Measurements from ENCODE around the gene LMO1. TPM values are rescaled to one million over a fixed set of nuclear protein-coding genes. Genes with fewer than 3 reads are reported as not detected.
A peak's percentile ranks its signal among the peaks of the same experiment; 100 is the strongest.

The LMO1 gene
- polyA plus RNA-seq, 1 of the 3 experiments (the other 2 are of a cell fraction), result 0.12 TPM

DNA sequence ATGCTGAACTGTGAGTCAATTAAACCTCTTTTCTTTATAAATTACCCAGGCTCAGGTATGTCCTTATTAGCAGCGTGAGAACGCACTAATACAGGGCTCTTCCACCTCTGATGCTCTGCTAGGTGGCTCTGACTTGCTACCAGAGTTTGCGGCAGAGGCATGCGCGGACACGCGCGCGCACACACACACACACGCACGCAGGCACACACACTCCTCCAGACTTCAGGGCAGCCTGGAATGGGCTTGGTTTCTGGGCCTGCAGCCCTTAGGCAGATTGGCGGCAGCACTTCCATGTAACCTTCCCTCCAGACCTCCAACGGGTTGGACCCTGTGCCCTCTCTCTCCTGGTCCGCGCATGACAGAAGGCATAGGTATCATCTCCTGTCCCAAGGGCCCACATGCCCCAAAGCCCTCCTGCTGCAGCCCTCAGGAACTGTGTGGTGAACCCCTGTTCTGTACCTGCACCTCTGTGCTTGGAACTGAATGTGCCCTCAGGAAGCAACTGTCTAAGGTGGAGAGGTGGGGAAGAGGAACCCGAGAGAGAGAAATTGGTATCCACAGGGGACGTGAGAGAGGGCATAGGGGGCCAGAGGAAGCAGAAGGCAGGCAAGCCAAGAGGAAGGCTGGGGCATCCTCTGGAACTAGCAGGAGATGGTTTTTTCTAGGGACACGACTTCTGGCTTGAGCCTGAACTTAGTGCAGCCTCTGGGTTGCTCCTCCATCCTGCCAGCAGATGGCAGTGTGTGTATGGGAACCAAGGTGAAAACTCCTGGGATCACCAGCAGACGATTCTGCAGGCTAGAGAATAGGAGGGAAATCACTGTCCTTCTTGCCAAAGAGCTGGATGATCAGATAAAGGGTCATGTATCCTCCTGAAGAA is 71.4 kb downstream of the LMO1 start:
- no peak overlapping the region for H2AFZ ChIP-seq (ENCODE audit: low read depth)
- CTCF ChIA-PET, result interaction anchor here (0.6 to 6.3 kb wide), 53 partner anchors 11 to 767 kb away, joined by 3 to 61 read pairs (median 5); partner anchors contain the start of genes LMO1 and RIC3
- peaks cover 0 to 12% of the 10 kb centered on the region in 2 experiments; a peak in 1 of 4 replicates for H3K4me1 ChIP-seq (ENCODE audit: control insufficient read depth in 1 of 2, insufficient read depth in 2 of 2, low read depth in 1 of 2, low read length in 1 of 2)
- DNase-seq, result peak; percentile 91
- no peaks in the 10 kb centered on the region for H3K9me3 ChIP-seq
- no peaks in the 10 kb centered on the region; the same call in 1 of the 2 replicates for H3K27me3 ChIP-seq (ENCODE audit: insufficient read depth)
- TF ChIP-seq, protein P1, sequence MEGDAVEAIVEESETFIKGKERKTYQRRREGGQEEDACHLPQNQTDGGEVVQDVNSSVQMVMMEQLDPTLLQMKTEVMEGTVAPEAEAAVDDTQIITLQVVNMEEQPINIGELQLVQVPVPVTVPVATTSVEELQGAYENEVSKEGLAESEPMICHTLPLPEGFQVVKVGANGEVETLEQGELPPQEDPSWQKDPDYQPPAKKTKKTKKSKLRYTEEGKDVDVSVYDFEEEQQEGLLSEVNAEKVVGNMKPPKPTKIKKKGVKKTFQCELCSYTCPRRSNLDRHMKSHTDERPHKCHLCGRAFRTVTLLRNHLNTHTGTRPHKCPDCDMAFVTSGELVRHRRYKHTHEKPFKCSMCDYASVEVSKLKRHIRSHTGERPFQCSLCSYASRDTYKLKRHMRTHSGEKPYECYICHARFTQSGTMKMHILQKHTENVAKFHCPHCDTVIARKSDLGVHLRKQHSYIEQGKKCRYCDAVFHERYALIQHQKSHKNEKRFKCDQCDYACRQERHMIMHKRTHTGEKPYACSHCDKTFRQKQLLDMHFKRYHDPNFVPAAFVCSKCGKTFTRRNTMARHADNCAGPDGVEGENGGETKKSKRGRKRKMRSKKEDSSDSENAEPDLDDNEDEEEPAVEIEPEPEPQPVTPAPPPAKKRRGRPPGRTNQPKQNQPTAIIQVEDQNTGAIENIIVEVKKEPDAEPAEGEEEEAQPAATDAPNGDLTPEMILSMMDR (IDR thresholded peaks at IDR 0.05), result peak; percentile 81
- TF ChIP-seq SMC3 (IDR thresholded peaks at IDR 0.05; ENCODE audit: low read depth, low read length) (peak; percentile 92), RAD21 (IDR thresholded peaks at IDR 0.05; ENCODE audit: low read length) (peak; percentile 97), CHD2 (IDR thresholded peaks at IDR 0.05; ENCODE audit: low read length, partially characterized antibody) (peak; percentile 25), SIN3A (IDR thresholded peaks at IDR 0.05; ENCODE audit: borderline replicate concordance, low read depth, low read length) (no peak), FOXJ3 (CRISPR knock-in tag; IDR thresholded peaks at IDR 0.05) (no peak), GATA2 (CRISPR knock-in tag; IDR thresholded peaks at IDR 0.05) (no peak; the same call in 1 of the 2 replicates)
- H3K79me2 ChIP-seq (ENCODE audit: insufficient read depth), result no peaks in the 10 kb centered on the region
- WGBS (ENCODE audit: low lambda C conversion rate), result 67% methylated on average over 19 of the region's 19 CpGs
- H3K36me3 ChIP-seq (replicated peaks in 1 of 2; ENCODE audit: control insufficient read depth in 1 of 2, insufficient read depth in 2 of 2, low read length in 1 of 2), result no peaks in the 10 kb centered on the region
- no peaks in the 10 kb centered on the region for H3K9me2 ChIP-seq
- no peak overlapping the region for H3K9ac ChIP-seq
- no peak overlapping the region for H3K4me2 ChIP-seq
- no peaks in the 10 kb centered on the region for H3F3A ChIP-seq (replicated peaks; ENCODE audit: insufficient read depth)
- H4K20me1 ChIP-seq (ENCODE audit: insufficient read depth), result no peaks in the 10 kb centered on the region
- H3K27ac ChIP-seq (ENCODE audit: low read depth in 2 of 2, low read length in 1 of 2), result no peak overlapping the region
- H3K4me3 ChIP-seq (ENCODE audit: low read depth in 2 of 2, low read length in 1 of 2), result peak overlapping the region in 1 of 2 experiments; percentile 9; a peak in 1 of 4 replicates
- POLR2A ChIA-PET, result interaction anchor here (1.1 to 1.9 kb wide), 4 partner anchors 13 to 374 kb away, joined by 3 to 8 read pairs (median 4); partner anchors contain the start of gene LMO1

DNA sequence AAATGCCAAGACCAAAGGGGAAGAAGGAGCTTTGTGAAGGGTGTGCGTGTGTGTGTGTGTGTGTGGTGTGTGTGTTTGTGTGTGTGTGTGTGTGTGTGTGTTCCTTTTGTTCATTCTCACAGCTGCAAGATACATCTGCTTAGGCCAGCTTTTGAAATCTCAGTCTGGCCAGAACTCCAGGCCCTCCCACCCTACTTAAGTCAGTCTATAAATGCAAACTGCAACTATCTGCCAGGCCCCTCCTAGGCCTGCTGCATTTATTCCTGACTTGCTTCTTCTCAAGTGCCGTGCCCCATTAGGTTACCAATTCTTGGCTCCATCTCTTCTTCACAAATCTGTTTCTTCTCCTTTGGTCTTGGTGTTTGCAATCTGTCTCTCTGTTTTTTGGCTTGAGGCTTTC is 73.2 kb downstream of the LMO1 start:
- Histone ChIP-seq H2AFZ (ENCODE audit: low read depth) (no peak overlapping the region), H3K9me3 (no peaks in the 10 kb centered on the region), H3K9me2 (no peaks in the 10 kb centered on the region), H3K4me2 (no peak overlapping the region), H3K27ac (ENCODE audit: low read depth in 2 of 2, low read length in 1 of 2) (no peak overlapping the region), H3K4me1 (ENCODE audit: control insufficient read depth in 1 of 2, insufficient read depth in 2 of 2, low read depth in 1 of 2, low read length in 1 of 2) (peaks cover 0 to 12% of the 10 kb centered on the region in 2 experiments; a peak in 1 of 4 replicates), H3F3A (replicated peaks; ENCODE audit: insufficient read depth) (no peaks in the 10 kb centered on the region), H3K4me3 (ENCODE audit: low read depth in 2 of 2, low read length in 1 of 2) (no peak overlapping the region), H3K27me3 (ENCODE audit: insufficient read depth) (no peaks in the 10 kb centered on the region), H3K79me2 (ENCODE audit: insufficient read depth) (no peaks in the 10 kb centered on the region), H3K9ac (no peak overlapping the region), H3K36me3 (replicated peaks in 1 of 2; ENCODE audit: control insufficient read depth in 1 of 2, insufficient read depth in 2 of 2, low read length in 1 of 2) (no peaks in the 10 kb centered on the region), H4K20me1 (ENCODE audit: insufficient read depth) (no peaks in the 10 kb centered on the region)
- TF ChIP-seq RXRA (IDR thresholded peaks at IDR 0.05; ENCODE audit: borderline replicate concordance, low read depth) (no peak), TEAD4 (IDR thresholded peaks at IDR 0.05; ENCODE audit: borderline replicate concordance, insufficient read depth) (no peak), NFIC (IDR thresholded peaks at IDR 0.05; ENCODE audit: borderline replicate concordance) (no peak), SMC3 (IDR thresholded peaks at IDR 0.05; ENCODE audit: low read depth, low read length) (no peak), RAD21 (IDR thresholded peaks at IDR 0.05; ENCODE audit: low read length) (no peak), EP300 (IDR thresholded peaks at IDR 0.05; ENCODE audit: borderline replicate concordance in 1 of 2, low read depth in 1 of 2, low read length in 1 of 2) (no peak), TAF1 (IDR thresholded peaks at IDR 0.05; ENCODE audit: borderline replicate concordance, low read depth, low read length) (no peak), ELF1 (IDR thresholded peaks at IDR 0.05) (no peak), FOSL2 (IDR thresholded peaks at IDR 0.05; ENCODE audit: borderline replicate concordance, low read depth) (no peak)
- TF ChIP-seq, protein P2, sequence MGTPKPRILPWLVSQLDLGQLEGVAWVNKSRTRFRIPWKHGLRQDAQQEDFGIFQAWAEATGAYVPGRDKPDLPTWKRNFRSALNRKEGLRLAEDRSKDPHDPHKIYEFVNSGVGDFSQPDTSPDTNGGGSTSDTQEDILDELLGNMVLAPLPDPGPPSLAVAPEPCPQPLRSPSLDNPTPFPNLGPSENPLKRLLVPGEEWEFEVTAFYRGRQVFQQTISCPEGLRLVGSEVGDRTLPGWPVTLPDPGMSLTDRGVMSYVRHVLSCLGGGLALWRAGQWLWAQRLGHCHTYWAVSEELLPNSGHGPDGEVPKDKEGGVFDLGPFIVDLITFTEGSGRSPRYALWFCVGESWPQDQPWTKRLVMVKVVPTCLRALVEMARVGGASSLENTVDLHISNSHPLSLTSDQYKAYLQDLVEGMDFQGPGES (IDR thresholded peaks at IDR 0.05; ENCODE audit: low read depth, low read length), result no peak
- POLR2A ChIA-PET, result no interaction called here
- CTCF ChIA-PET, result interaction anchor here (1.0 to 2.4 kb wide), 10 partner anchors 13 to 377 kb away, joined by 3 to 19 read pairs (median 4); partner anchors contain the start of genes LMO1 and RIC3
- no peak for DNase-seq
- 40% methylated on average over 2 of the region's 2 CpGs for WGBS (ENCODE audit: low lambda C conversion rate)
